Coronary artery (tissue), 2 donors: ENCODE data around the gene ZDHHC9.

ENCODE experiments used
- DNase-seq: peaks from one replicate; pipeline ENCODE4 v3.0.0-alpha.2; 2017; ENCODE audit warnings: low spot score
- H3K27ac ChIP-seq, 2 donors: fragments of 200-600 bp; sonication (generic); one replicate each; pipeline ENCODE4 v1.5.1; 2016 to 2019
- H3K4me3 ChIP-seq: fragments of 200-600 bp; sonication (generic); 2 replicates; pipeline ENCODE4 v1.5.1; 2016; ENCODE audit warnings: mild to moderate bottlenecking, moderate library complexity
- TF ChIP-seq, protein P1 (sequence below): fragments of 200-600 bp; sonication (generic); IDR thresholded peaks from one replicate; pipeline ENCODE4 v1.5.1; 2019; ENCODE audit warnings: antibody characterized with exemption

ZDHHC9 gene

DNA sequence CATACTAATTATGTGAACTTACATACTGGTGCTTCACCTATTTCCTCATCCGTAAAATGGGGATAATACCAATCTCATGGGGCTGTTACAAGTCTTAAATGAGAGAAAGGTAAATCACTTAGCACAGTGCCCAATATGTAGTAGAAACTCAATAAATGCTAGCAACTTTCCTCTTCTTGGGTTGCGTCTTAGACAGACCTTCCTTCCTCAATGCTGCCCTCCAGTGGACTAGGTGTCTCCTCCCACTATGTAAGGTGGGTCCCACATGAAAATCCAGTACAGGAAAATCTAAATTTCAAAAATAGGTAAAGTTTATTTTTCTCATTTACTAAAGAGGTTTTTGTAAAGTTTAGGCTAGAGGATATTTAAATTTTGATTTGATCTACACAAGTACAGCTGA lies 20.6 kb downstream of the ZDHHC9 start:
- TF ChIP-seq, protein P1, sequence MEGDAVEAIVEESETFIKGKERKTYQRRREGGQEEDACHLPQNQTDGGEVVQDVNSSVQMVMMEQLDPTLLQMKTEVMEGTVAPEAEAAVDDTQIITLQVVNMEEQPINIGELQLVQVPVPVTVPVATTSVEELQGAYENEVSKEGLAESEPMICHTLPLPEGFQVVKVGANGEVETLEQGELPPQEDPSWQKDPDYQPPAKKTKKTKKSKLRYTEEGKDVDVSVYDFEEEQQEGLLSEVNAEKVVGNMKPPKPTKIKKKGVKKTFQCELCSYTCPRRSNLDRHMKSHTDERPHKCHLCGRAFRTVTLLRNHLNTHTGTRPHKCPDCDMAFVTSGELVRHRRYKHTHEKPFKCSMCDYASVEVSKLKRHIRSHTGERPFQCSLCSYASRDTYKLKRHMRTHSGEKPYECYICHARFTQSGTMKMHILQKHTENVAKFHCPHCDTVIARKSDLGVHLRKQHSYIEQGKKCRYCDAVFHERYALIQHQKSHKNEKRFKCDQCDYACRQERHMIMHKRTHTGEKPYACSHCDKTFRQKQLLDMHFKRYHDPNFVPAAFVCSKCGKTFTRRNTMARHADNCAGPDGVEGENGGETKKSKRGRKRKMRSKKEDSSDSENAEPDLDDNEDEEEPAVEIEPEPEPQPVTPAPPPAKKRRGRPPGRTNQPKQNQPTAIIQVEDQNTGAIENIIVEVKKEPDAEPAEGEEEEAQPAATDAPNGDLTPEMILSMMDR, result no peak
- H3K4me3 ChIP-seq, result no peak overlapping the region
- no peak for DNase-seq
- H3K27ac ChIP-seq, result no peak overlapping the region

DNA sequence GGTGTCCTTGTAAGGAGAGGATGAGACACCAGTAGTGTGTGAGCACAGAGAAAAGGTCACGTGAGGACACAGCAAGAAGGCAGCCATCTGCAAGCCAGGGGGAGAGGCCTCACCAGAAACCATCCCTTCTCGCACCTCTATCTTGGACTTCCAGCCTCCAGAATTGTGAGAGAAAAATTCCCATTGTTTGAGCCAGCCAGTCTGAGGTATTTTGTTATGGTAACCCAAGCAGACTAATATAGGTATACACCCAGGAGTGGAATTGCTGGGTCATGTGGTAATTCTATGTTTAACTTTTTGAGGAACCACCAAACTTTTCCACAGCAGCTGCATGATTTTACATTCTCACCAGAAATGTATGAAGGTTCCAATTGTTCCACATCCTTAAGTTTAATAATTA lies 25.6 kb downstream of the ZDHHC9 start:
- H3K27ac ChIP-seq, result no peak overlapping the region
- H3K4me3 ChIP-seq, result no peak overlapping the region
- no peak for DNase-seq
- TF ChIP-seq, protein P1, result no peak

GRCh38 chrX:129813662-129814368 lies 29.9 kb downstream of the ZDHHC9 start:
- H3K4me3 ChIP-seq, result no peak overlapping the region
- TF ChIP-seq, protein P1, result no peak
- H3K27ac ChIP-seq, result no peak overlapping the region
- no peak for DNase-seq

DNA sequence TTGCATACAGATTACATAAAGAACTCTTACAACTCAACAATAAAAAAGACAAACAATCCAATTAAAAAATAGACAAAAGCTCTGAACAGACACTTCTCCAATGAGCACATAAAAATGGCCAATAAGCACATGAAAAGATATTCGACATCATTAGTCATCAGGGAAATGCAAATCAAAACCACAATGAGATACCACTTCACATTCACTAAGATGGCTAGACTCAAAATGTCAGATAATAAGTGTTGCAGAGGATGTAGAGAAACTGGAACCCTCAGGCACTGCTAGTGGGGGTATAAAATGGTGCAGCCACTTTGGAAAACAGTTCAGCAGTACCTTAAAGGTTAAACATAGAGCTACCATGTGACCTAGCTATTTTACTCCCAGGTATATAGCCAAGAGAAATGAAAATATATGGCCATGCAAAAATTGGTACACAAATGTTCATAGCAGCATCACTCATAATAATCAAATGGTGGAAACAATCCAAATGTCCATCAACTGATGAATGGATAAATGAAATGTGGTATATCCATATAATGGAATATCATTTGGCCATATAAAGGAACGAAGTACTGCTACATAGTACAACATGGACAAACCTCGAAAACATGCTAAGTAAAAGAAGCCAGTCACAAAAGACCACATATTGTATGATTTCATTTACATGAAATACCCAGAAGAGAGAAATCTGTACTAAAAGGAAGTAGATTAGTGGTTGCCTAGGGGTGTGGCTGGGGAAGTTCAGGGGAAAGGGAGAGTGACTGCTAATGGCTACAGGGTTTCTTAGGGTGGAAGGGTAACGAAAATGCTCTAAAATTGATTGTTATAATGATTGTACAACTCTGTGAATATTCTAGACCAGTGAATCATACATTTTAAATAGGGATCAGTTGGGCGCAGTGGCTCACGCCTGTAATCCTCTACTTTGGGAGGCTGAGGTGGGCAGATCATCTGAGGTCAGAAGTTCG lies 34.6 kb downstream of the ZDHHC9 start:
- Histone ChIP-seq H3K4me3 (no peak overlapping the region), H3K27ac (peak overlapping the region in 1 of 2 donors; percentile 13)
- TF ChIP-seq, protein P1, result no peak
- DNase-seq, result no peak

- Histone ChIP-seq H3K27ac (no peak overlapping the region), H3K4me3 (no peak overlapping the region)
- TF ChIP-seq, protein P1, result no peak
- no peak for DNase-seq
Measured at GRCh38 chrX:129808158-129808828, 35.4 kb downstream of the ZDHHC9 start.

- H3K4me3 ChIP-seq, result no peak overlapping the region
- TF ChIP-seq, protein P1, result no peak
- no peak for DNase-seq
- H3K27ac ChIP-seq, result no peak overlapping the region
Measured at GRCh38 chrX:129804806-129805205, 38.9 kb downstream of the ZDHHC9 start.
